SKM-1 treated with dmso at 0.1 percent for 144 hours (cell line): ENCODE results near the gene RERE.
A peak's percentile ranks its signal among the peaks of the same experiment; 100 is the strongest.
"Not testable (repeated sequence)": the region's sequence is repeated elsewhere in the genome, so short reads cannot be mapped to it uniquely, and the experiment has no call there.

Experiments
- DNase-seq: peaks from one replicate; lab custom pipeline; 2025; ENCODE audit not compliant: unreplicated experiment; lab: John Stamatoyannopoulos, UW

The RERE gene

DNA sequence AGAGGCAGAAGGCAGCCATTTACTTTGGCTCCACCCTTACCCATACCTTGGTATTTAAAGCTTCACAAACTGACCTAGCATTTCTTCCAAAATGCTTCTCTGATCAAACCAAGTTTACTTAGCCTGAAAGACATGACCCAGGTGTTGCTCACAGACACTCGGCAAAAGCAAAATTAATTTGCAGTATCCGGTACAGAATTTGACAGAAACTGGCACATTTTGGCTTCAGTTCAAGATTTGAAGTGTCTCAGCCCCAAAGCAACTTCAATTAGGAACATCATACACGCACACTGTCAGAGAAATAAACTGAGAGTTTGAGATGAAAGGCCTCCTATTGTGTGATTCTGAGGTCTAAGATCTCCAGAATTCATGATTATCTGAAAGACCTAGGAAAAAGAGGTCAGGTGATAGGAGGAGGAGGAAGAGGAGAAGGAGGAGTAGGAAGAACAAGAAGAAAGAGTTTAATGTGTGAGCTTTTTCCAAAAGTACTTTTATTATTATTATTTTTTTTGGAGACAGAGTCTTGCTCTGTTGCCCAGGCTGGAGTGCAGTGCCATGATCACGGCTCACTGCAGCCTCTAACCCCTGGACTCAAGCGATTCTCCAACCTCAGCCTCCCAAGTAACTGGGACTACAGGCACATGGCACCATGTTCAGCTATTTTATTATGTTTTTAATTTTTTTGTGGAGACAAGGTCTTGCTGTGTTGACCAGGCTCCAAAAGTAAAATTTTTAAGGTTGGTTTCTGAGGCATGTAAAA lies 355.9 kb downstream of the RERE start:
- DNase-seq, result no peak

DNA sequence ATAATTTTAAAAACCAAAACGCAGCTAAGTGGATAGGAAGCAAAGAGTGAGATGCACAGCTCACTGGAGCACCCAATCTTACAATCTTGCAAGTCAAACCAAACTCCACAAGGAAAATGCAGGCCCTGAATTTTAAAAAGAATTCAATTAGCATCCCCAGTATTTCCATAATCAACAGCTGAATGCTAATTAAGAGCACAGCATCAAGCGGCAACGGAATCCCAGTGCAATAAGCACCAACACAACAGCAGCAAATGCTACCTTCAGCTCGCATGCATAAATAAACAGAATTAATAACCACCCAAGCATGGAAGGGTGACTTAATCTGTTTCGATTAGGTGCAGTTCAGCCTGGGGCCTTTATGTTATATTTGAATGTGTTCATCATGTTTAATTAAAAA lies 356.7 kb downstream of the RERE start:
- DNase-seq, result no peak

DNA sequence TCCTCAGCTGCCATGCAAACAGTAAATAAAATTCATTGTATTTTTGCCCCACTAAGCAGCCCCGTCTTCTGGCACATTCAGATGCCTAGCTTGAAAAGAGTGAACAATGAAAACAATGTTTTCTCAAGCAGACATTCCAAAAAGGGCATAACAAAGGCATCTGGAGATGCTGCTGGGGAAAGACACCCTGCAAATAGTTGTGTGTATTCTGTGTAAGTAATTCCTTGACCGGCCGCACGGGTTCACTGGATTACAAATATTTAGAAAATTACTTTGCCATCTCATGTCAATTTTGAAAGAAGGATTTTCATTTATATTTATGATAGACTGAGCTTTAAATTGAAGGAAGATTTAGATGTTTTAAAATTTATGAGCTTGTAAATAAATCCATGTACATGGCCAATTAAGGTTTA lies 357.3 kb downstream of the RERE start:
- no peak for DNase-seq

DNA sequence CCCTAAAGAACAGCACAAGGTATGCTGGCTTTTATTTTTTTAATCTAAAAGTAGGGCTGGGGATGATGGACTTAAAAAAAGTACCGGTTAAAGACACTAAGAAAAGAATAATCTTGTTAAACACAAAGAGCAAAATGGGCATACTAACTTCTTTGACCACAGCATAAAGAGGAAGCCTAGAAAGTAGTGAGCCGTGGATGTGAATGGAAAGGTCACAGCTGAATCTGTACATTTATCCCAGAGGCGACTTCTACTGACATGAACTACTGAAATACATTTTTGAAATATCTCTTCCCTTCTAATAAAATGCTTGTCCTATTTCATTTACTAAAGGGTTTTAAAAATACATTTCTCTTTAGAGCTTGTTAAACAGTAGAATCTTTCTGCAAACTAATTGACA lies 358.8 kb downstream of the RERE start:
- no peak for DNase-seq

DNA sequence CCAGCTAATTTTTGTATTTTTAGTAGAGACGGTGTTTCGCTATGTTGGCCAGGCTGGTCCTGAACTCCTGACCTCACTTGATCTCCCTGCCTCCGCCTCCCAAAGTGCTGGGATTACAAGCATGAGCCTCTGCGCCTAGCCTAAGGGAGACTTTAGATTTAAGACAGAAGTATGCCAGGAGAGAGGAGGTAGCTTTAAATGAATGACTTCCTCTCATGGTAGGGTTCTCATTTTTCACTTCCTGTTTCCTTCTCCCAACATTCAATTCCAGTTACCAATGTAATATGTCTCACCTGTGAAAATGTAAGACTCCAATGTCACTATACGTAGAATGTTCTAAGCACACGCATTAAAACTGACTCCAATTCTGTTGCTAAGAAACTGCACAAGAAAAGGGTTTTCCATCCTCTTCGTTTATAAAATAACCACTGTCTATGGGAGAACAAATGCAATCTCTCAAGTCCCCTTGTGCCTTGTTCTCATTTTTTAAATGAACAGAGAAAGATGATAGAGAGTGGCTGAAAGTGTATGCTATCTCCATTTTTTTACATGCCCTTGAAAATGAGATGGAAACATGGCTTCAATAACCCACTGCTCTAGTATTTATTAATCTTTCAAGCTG lies 359.6 kb downstream of the RERE start:
- DNase-seq, result peak; percentile 48

DNA sequence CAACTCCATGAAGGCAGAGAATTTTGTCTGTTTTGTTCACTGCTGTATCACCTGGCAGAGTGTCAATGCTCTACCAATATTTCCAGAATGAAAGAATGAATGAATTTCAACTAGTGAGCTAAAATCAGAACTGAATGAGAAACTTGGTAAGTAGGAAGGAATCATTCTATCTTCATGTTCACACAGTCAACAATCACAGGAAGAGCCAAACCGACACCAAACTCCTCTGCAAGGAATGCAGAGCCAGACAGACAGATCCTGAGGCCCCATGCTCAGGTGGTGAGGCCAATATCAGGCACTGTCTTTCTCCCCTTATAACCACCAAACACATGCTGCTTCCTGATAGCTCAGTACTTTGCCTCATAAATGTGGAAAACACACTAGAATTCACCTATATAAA lies 360.4 kb downstream of the RERE start:
- no peak for DNase-seq

DNA sequence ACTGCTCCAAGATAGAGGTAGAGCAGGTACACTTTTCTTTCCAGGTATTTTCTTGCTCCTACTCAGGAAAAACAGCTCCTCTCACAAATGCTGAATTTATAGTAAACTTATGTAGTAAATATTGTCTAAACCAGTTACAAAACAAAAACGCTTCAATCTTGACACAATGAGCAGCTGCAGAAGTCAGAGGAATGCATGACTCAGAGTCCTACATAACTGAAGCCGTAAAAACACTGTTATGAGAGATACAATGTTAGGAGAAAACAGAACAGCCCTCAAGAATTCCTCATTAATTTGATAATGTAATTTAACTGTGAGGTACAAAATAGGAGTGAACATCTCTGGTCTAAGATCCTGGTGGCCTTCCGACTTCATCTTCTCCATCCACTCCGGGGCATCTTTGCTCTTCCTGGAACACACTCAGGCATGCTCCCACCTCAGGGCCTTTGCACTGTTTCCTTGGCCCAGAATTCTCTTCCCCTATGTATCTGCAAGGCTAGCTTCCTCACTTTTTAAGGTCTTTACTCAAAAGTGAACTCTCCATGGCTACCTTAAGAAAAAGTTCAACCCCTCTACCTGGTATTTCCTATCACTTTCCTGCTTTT lies 361.0 kb downstream of the RERE start:
- DNase-seq, result no peak

DNA sequence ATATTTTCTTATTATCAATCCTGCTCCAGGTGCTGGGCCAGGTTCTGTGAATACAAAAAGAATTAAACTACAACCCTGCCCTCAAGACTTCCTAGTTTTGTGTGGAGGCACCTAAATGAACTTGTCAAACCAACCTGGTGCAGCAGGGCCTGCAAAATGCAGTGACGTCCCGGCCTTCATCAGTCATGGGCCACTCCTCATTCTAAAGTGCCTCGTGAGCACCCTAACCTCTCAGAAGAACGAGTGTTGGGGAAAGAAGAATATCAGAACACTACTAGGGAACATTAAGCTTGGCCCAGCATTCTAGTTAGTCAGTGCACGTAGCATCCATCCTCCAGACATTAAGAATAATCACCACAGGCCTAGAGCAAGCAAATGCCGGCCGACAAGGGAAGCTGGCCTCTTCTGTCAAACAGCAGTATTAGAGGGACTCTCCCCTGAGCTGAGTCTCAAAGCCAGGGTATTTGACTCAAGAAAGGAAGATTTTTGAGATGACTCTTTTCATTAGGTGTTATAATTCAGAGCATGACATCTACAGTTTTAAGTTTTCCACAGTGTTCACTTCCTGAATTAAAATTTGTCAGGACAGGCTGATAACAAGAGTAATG lies 361.6 kb downstream of the RERE start:
- no peak for DNase-seq

DNA sequence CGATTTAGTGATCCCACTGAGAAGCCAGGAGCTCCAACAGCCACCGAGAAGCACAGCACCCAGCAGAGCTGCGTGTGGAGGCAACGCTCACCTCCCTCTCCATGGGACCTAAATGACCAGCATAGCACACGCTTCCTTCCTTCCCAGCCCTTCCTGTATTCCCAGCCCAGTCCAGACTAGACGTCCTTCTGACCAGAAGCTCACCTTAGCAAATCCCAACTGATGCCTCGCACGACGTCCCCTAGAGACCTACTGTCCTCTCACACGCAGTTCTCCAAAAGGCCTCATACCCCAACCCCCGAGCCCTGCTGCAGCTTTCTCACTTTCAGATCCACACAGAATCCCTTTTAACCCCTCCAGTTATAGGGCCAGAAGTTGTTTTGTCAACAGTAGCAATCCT lies 367.1 kb downstream of the RERE start:
- DNase-seq, result no peak

DNA sequence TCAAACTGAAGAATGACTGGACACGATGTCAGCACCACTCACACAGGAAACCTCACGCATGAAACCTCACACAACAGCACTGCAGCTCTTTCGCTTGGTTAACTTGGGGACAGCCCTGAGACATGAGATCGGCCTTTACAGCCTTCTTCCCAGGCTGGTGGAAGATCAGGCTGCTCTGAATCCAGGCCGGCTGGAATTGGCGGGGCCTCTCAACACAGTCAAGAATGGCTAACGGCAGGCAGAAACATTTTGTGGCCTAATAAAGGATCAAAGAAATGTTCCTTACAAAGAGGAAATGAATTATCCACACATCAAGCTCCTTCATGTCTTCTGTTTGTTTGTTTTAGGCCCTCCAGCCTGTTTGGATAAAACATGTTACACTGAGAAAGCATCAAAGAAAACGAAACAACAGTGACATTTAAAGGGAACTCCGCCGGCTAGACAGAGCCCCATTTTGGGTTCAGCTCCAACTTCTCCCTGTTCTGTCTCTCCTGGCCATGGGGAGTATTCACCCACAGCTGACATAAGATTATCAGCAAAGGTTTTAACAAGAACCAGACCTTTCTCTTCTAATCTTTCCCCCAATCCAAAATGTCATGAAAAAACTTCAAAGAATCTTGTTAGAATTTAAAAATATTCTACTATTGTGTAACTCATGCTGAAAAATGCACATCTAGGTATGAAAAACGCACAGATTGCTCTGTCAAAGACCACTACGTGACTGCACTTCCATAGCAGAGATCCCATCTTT lies 368.4 kb downstream of the RERE start:
- DNase-seq, result no peak

DNA sequence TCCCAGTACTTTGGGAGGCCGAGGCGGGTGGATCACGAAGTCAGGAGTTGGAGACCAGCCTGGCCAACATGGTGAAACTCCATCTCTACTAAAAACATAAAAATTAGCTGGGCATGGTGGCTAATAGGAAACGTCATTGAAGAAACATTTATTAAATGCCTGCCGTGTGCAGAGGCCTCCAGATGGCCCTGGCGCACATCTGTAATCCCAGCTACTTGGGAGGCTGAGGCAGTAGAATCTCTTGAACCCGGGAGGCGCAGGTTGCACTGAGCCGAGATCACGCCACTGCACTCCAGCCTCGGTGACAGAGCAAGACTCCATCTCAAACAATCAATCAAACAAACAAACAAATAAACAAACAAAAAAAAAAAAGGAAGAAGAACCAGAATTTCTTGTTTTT lies 368.9 kb downstream of the RERE start:
- not testable (repeated sequence) for DNase-seq

DNA sequence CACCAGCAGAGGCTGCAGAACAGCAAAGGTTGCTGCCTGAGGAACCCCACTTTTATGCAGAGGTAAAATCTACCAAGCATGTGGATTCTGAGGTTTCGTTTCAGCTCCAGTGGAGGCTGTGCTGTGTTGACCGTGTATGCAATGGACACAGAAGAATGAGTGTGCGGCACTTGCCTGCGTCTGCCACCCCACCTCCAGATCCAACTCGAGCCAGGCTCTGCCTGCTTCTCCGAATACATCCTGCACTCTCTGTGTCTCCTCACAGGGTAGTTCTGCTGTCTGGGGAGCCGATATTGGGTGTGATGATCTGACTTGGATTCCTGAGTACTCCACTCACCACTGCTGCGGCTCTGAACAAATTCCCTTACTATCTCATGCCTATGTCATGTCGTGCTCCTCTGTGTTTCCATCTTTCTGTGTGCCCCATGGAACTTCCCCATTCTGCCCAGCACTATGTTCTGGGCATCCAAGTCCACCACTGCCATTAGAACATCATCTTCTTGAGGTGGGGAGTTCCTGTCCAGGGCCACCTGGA lies 369.8 kb downstream of the RERE start:
- no peak for DNase-seq

DNA sequence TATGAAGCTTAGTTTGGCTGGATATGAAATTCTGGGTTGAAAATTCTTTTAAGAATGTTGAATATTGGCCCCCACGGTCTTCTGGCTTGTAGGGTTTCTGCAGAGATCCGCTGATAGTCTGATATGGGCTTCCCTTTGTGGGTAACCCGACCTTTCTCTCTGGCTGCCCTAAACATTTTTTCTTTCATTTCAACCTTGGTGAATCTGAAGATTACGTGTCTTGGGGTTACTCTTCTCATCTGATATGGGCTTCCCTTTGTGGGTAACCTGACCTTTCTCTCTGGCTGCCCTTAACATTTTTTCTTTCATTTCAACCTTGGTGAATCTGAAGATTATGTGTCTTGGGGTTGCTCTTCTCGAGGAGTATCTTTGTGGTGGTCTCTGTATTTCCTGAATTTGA lies 371.3 kb downstream of the RERE start:
- DNase-seq, result not testable (repeated sequence)

DNA sequence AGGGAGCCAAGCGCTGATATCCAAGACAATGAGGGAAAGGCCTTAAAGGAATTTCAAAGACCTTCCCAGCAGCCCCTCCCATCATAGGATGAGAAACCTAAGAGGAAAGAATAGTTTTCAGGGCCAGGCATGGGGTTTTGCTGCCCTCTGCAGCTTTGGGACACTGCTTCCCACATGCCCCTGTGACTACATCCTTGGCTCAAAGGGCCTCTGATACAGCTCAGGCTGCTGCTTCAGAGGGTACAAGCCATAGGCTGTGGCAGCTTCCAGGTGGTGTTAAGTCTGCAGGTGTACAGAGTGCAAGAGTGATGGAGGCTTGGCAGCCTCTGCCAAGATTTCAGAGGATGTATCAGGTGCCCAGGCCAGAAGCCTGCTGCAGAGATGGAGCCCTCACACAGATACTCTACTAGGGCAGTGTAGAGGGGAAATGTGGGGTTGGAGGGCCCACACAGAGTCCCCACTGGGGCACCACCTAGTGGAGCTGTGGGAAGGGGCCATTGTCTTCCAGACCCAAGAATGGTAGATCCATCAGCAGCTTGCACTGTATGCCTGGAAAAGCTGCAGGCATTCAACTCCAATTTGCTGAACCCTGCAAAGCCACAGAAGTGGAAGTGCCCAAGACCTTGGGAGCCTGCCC lies 373.8 kb downstream of the RERE start:
- no peak for DNase-seq

DNA sequence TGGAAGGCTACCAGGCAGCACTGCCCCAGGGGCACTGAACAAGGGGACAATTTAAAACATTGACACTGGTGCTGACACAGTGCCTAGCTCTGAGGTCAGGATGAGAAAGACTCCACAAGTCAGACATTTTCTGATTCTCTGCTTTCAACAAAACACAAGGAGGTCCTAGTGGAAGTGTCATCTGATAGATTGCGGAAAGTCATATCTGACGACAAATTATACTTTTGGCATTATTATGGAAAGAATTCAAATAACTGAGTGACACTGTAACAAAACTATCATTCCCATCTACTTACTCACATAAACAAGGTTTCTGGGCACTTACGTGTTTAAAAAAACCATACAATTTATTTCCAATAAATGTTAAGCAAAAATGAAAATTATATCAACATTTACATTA lies 376.0 kb downstream of the RERE start:
- DNase-seq, result no peak

DNA sequence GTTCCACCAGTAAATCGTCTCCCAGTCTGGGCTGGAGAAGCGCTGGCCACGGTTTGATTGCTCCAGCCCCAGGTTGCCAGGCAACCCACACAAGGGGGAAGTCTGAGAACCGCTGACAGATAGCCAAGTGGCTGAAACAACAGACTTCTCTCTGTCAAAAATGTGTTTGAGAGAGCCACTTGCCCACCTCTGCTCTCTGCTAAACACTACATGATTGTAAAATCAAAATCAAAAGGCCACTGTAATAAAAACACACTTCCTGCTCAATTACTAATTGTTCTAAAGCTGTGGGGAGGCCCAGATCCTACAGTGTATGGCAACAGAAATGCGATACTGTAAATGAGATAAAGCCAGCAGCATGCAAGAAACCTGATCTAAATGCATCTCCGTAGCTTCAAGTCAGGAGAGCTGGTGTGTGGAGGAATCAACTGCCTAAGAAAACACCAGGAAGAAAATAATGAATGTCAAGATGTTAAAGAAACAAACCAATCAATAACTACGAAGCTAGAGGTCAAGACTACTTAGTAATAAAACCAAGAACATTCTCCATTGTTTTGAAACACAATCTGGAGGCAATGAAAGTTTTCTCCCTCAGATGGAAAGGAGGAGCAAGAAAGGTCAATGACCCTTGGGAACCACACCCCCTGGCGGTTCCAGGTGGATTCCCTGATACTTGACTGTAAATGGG lies 378.3 kb downstream of the RERE start:
- peak; percentile 90 for DNase-seq

DNA sequence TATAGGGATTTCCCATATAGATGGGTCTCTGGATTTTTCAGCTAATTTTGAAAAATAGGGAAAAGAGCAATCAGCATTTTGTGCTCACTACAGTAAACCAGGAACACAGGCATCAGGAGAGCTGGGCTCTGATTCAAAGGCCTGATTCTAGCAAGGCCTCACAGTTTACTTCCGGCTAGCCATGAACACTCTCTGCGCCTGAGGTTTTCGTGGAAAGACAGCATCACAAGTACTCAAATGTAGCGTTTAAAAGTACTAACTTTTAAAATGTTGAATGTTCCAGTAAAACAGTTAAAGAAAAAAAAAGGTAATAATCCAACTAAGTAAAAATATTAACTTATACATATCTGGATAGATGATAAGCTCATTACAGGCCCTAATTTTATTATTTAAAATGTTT lies 379.0 kb downstream of the RERE start:
- no peak for DNase-seq

DNA sequence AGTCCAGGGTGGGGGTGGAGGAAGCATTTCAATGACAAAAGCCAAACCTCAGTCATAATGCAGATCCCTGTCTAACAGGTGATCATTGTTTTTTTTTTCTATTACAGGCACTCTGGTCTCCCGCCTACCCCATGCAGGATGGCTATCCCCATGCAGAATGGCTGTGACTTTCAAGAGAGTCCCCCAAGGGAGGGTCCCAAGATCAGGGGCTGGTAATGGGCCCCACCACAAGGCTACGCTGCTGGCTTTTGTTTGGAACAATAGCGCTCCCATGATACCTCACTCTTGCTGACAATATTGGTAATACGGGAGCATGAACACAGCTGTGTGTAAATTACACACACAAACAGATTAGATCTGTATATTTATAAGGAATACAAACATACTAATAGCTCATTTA lies 380.1 kb downstream of the RERE start:
- no peak for DNase-seq

DNA sequence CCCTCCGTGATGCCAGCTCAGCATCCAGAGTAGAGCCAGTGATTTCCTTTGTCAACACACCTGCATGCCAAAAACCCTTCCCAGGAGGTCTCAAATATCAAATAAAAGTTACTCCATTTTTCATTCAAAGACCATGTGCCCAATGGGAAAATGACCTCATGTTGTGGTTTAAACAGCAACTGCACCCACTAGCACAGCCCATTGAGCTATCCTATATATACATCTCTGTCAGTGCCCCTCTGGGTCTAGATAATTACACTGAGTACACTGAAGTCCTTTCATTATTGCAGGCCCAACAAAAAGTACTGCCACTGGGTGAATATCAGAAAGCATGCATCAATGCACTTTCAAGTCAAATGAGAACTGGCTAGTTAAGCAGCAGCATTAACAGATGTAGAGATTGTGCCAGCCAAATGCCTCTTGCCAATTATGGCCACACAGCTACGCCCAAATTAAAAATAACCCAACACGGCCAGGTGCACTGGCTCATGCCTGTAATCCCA lies 381.8 kb downstream of the RERE start:
- DNase-seq, result no peak

DNA sequence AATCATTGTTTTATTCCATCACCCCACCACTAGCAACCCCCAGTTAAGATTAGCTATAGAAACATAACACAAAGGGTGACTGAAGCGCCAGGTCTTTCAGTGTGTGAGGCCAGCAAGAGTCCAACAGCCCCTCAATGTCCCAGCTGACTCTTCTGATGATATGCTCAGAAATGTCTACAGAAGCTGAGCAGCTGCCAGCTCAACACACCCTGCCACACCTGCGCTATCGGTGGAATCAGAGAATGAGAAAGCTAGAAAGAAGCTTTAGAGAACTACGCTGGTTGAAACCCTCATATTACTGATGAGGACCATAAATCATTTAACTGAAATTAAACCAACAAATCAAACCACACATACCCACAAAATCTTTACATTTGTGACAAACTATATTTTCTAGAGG lies 383.3 kb downstream of the RERE start:
- no peak for DNase-seq
